IMR-90 (cell line): ENCODE measurements around the gene PANK4. TPM values are rescaled to one million over a fixed set of nuclear protein-coding genes. Genes with fewer than 3 reads are reported as not detected.

ENCODE experiments used
- ATAC-seq: fragments of 200-7000 bp; cut with Tn5 transposase; 2 replicates; pipeline ENCODE4 v1.9.1; 2020; ENCODE audit warnings: low read depth, mild to moderate bottlenecking, moderate library complexity
- BruUV-seq: library from RNA; stranded (reverse); fragments of 400-500 nt; replicated peaks from 2 replicates; lab custom pipeline; 2021; lab: Mats Ljungman, UMichigan
- CTCF ChIA-PET: fragments of 300-600 bp; formaldehyde crosslinking; extraction: SDS; loops from one replicate; lab custom pipeline; 2021; ENCODE audit warnings: antibody characterized with exemption; lab: Yijun Ruan, JAX
- POLR2A ChIA-PET: fragments of 300-600 bp; sonication (Branson Sonifier 250); formaldehyde crosslinking; loops from one replicate; lab custom pipeline; 2022; ENCODE audit warnings: antibody characterized with exemption; ENCODE audit not compliant: unreplicated experiment; lab: Charles Lee
- DNase-seq: peaks from one replicate; pipeline ENCODE4 v3.0.0; 2013
- H2AFZ ChIP-seq: replicated peaks from 2 replicates; pipeline ENCODE3; 2013; ENCODE audit warnings: low read length, mild to moderate bottlenecking; ENCODE audit not compliant: poor library complexity
- H2AK5ac ChIP-seq: 2 replicates; pipeline ENCODE4 v1.6.1; 2013; ENCODE audit warnings: low read depth, low read length, inconsistent platforms
- H2AK9ac ChIP-seq: replicated peaks from 2 replicates; pipeline ENCODE3; 2013; ENCODE audit warnings: mild to moderate bottlenecking, low read depth, low read length, moderate library complexity; ENCODE audit not compliant: poor library complexity
- H2BK120ac ChIP-seq: 2 replicates; pipeline ENCODE4 v1.6.1; 2013; ENCODE audit warnings: low read depth, low read length, inconsistent platforms
- H2BK15ac ChIP-seq: 3 replicates; pipeline ENCODE4 v1.6.1; 2013; ENCODE audit warnings: low read depth, low read length, inconsistent platforms
- H2BK20ac ChIP-seq: 2 replicates; pipeline ENCODE4 v1.6.1; 2013; ENCODE audit warnings: low read depth, mild to moderate bottlenecking, inconsistent platforms, low read length, moderate library complexity
- H2BK5ac ChIP-seq: 2 replicates; pipeline ENCODE4 v1.6.1; 2013; ENCODE audit warnings: mild to moderate bottlenecking, low read depth, low read length, inconsistent platforms; ENCODE audit not compliant: poor library complexity, severe bottlenecking
- H3K14ac ChIP-seq: replicated peaks from 2 replicates; pipeline ENCODE4 v1.6.1; 2013; ENCODE audit warnings: low read depth, low read length, inconsistent platforms
- H3K18ac ChIP-seq: 2 replicates; pipeline ENCODE4 v1.6.1; 2013; ENCODE audit warnings: low read depth, low read length, control low read depth
- H3K23ac ChIP-seq: 2 replicates; pipeline ENCODE4 v1.6.1; 2013; ENCODE audit warnings: low read depth, low read length, inconsistent platforms
- H3K27ac ChIP-seq: 2 replicates; pipeline ENCODE4 v1.5.1; 2013; ENCODE audit warnings: mild to moderate bottlenecking, control low read depth, low read length; ENCODE audit not compliant: insufficient read depth
- H3K27me3 ChIP-seq: 2 replicates; pipeline ENCODE4 v1.6.1; 2013; ENCODE audit warnings: low read length; ENCODE audit not compliant: control insufficient read depth, insufficient read depth
- H3K36me3 ChIP-seq: 2 replicates; pipeline ENCODE4 v1.6.1; 2013; ENCODE audit warnings: low read length, mixed read lengths; ENCODE audit not compliant: control insufficient read depth, insufficient read depth
- H3K4ac ChIP-seq: 2 replicates; pipeline ENCODE4 v1.6.1; 2013; ENCODE audit warnings: low read depth, low read length, inconsistent platforms
- H3K4me1 ChIP-seq: 2 replicates; pipeline ENCODE4 v1.6.1; 2013; ENCODE audit warnings: low read length, mixed read lengths; ENCODE audit not compliant: control insufficient read depth, insufficient read depth
- H3K4me2 ChIP-seq: 2 replicates; pipeline ENCODE4 v1.6.1; 2013; ENCODE audit warnings: low read depth, mild to moderate bottlenecking, control low read depth, low read length, moderate library complexity
- H3K4me3 ChIP-seq: 2 replicates; pipeline ENCODE4 v1.5.1; 2013; ENCODE audit warnings: low read depth, mild to moderate bottlenecking, control low read depth, low read length, moderate library complexity; ENCODE audit not compliant: insufficient read depth
- H3K56ac ChIP-seq: 2 replicates; pipeline ENCODE4 v1.6.1; 2013; ENCODE audit warnings: low read length, inconsistent platforms; ENCODE audit not compliant: insufficient read depth; ENCODE audit errors: extremely low read depth
- H3K79me1 ChIP-seq, 2 experiments: 2 replicates each; pipeline ENCODE4 v1.6.1; 2013; ENCODE audit warnings: low read length in 2 of 2, inconsistent platforms in 1 of 2, low read depth in 1 of 2
- H3K9ac ChIP-seq: 2 replicates; pipeline ENCODE4 v1.6.1; 2013; ENCODE audit warnings: low read depth, low read length, control low read depth
- H3K9me1 ChIP-seq: 2 replicates; pipeline ENCODE4 v1.6.1; 2013; ENCODE audit warnings: low read length, inconsistent platforms; ENCODE audit not compliant: insufficient read depth
- H3K9me3 ChIP-seq: 2 replicates; pipeline ENCODE4 v1.6.1; 2013; ENCODE audit warnings: low read length; ENCODE audit not compliant: control insufficient read depth, insufficient read depth
- H4K20me1 ChIP-seq: 2 replicates; pipeline ENCODE4 v1.6.1; 2013; ENCODE audit warnings: low read length, inconsistent platforms; ENCODE audit not compliant: insufficient read depth
- H4K5ac ChIP-seq: 2 replicates; pipeline ENCODE4 v1.6.1; 2013; ENCODE audit warnings: mild to moderate bottlenecking, low read depth, low read length, control low read depth
- H4K8ac ChIP-seq, 2 experiments: 2 replicates each; pipeline ENCODE4 v1.6.1; 2013; ENCODE audit warnings: low read depth in 2 of 2, low read length in 2 of 2, control low read depth in 1 of 2, inconsistent platforms in 1 of 2
- H4K91ac ChIP-seq: 2 replicates; pipeline ENCODE4 v1.6.1; 2013; ENCODE audit warnings: low read depth, low read length, inconsistent platforms; ENCODE audit not compliant: insufficient read depth
- BHLHE40 ChIP-seq: fragments of 150-350 bp; IDR thresholded peaks from 2 replicates; pipeline ENCODE4 v1.6.1; 2016; ENCODE audit warnings: mild to moderate bottlenecking, low read depth, low read length
- CEBPB ChIP-seq: IDR thresholded peaks from 2 replicates; pipeline ENCODE4 v1.6.1; 2012; ENCODE audit warnings: low read depth, low read length, improper control_type of control experiment
- CHD1 ChIP-seq: IDR thresholded peaks from 2 replicates; pipeline ENCODE4 v1.6.1; 2012; ENCODE audit warnings: low read depth, low read length, improper control_type of control experiment
- CTCF ChIP-seq: conservative IDR thresholded peaks from 2 replicates; pipeline ENCODE4 v1.5.1; 2012; ENCODE audit warnings: mild to moderate bottlenecking, low read depth, low read length, improper control_type of control experiment
- ELK1 ChIP-seq: fragments of 150-350 bp; IDR thresholded peaks from 2 replicates; pipeline ENCODE4 v1.6.1; 2016; ENCODE audit warnings: low read depth, mild to moderate bottlenecking, low read length, moderate library complexity, borderline replicate concordance
- FOS ChIP-seq: fragments of 150-350 bp; IDR thresholded peaks from 2 replicates; pipeline ENCODE4 v1.6.1; 2016; ENCODE audit warnings: low read depth, low read length
- MAFK ChIP-seq: IDR thresholded peaks from 2 replicates; pipeline ENCODE4 v1.6.1; 2012; ENCODE audit warnings: low read depth, low read length, improper control_type of control experiment
- MAZ ChIP-seq: IDR thresholded peaks from 2 replicates; pipeline ENCODE4 v1.6.1; 2012; ENCODE audit warnings: low read depth, mild to moderate bottlenecking, low read length, improper control_type of control experiment, moderate library complexity, borderline replicate concordance
- MXI1 ChIP-seq: IDR thresholded peaks from 2 replicates; pipeline ENCODE4 v1.6.1; 2012; ENCODE audit warnings: low read depth, mild to moderate bottlenecking, low read length, moderate library complexity, borderline replicate concordance
- NFE2L2 ChIP-seq: fragments of 150-350 bp; IDR thresholded peaks from 2 replicates; pipeline ENCODE4 v1.6.1; 2016; ENCODE audit warnings: low read depth, mild to moderate bottlenecking, low read length
- POLR2A ChIP-seq: IDR thresholded peaks from 2 replicates; pipeline ENCODE4 v1.6.1; 2012; ENCODE audit warnings: mild to moderate bottlenecking, low read depth, low read length
- RAD21 ChIP-seq: IDR thresholded peaks from 2 replicates; pipeline ENCODE4 v1.6.1; 2012; ENCODE audit warnings: low read length, improper control_type of control experiment
- RCOR1 ChIP-seq: IDR thresholded peaks from 2 replicates; pipeline ENCODE4 v1.6.1; 2012; ENCODE audit warnings: mild to moderate bottlenecking, low read length, improper control_type of control experiment; ENCODE audit not compliant: insufficient replicate concordance
- RFX5 ChIP-seq: IDR thresholded peaks from 2 replicates; pipeline ENCODE4 v1.8.0; 2012; ENCODE audit warnings: low read depth, mild to moderate bottlenecking, low read length, moderate library complexity
- SMC3 ChIP-seq: fragments of 150-350 bp; IDR thresholded peaks from 2 replicates; pipeline ENCODE4 v1.6.1; 2016; ENCODE audit warnings: low read depth, mild to moderate bottlenecking, antibody characterized with exemption, low read length, moderate library complexity
- WGBS, 2 experiments: methylation state at CpG; one replicate each; pipeline versions ENCODE4 v1.1.5 to v1.1.7; 2013; ENCODE audit warnings: missing lambda C conversion rate in 2 of 2; ENCODE audit not compliant: insufficient read length in 1 of 2; ENCODE audit errors: extremely low coverage in 2 of 2; 5-methylcytosine and 5-hydroxymethylcytosine counted together
- dilution Hi-C: fragments of 300-500 bp; cut with HindIII; formaldehyde crosslinking; loops from one replicate; pipeline ENCODE4 v1.14.3; 2018; ENCODE audit warnings: low sequenced_read_pairs; ENCODE audit not compliant: unreplicated experiment
- in situ Hi-C: fragments of 300-500 bp; cut with MboI; formaldehyde crosslinking; loops from 3 replicates; pipeline ENCODE4 v1.14.3; 2019; ENCODE audit warnings: low sequenced_read_pairs, inconsistent platforms, mixed read lengths
- intact Hi-C: fragments of 100-400 bp; cut with micrococcal nuclease; formaldehyde crosslinking; loops from 2 replicates; pipeline ENCODE4 v1.10.0; 2022
- polyA plus RNA-seq, 3 experiments: library from polyadenylated mRNA; depleted of rRNA; stranded (reverse); fragments of >200 nt; gene quantifications; 2 replicates each; pipeline ENCODE4 v1.2.3, GENCODE V29; 2012; ENCODE audit warnings: low replicate concordance in 1 of 3
- total RNA-seq: library from RNA; depleted of rRNA; stranded (reverse); fragments of >200 nt; gene quantifications from 2 replicates; pipeline ENCODE4 v1.2.3, GENCODE V29; 2012
- TF ChIP-seq, protein P1 (sequence below): fragments of 150-350 bp; IDR thresholded peaks from 2 replicates; pipeline ENCODE4 v1.6.1; 2017; ENCODE audit warnings: mild to moderate bottlenecking, antibody characterized with exemption, low read length, low read depth

Gene PANK4
- total and polyA plus RNA-seq, 2 of the 4 experiments (the other 2 are of a cell fraction): 14.0 to 18.5 TPM

GRCh38 chr1:2462819-2463218 is 63.6 kb downstream of the PANK4 start:
- no peak overlapping the region for H3K23ac ChIP-seq
- no peak overlapping the region for H2BK5ac ChIP-seq
- H3K4me3 ChIP-seq: no peak overlapping the region
- H2BK15ac ChIP-seq: no peak overlapping the region
- H2AK9ac ChIP-seq: no peak overlapping the region
- no peaks in the 10 kb centered on the region for H3K9me3 ChIP-seq
- H3K27me3 ChIP-seq: peaks cover 34% of the 10 kb centered on the region
- H3K36me3 ChIP-seq: no peaks in the 10 kb centered on the region
- CTCF ChIA-PET: no interaction called here
- no peaks in the 10 kb centered on the region for H3K79me1 ChIP-seq
- no peak overlapping the region for H3K4ac ChIP-seq
- no peak overlapping the region for H4K5ac ChIP-seq
- H4K20me1 ChIP-seq: no peaks in the 10 kb centered on the region
- in situ Hi-C loops: no loop called here
- POLR2A ChIA-PET: no interaction called here
- no peak overlapping the region for H3K4me2 ChIP-seq
- 6% methylated on average over 3 of the region's 15 CpGs; no CpG with 5 or more reads in 1 of the 2 experiments for WGBS, 2 experiments
- TF ChIP-seq, protein P1, sequence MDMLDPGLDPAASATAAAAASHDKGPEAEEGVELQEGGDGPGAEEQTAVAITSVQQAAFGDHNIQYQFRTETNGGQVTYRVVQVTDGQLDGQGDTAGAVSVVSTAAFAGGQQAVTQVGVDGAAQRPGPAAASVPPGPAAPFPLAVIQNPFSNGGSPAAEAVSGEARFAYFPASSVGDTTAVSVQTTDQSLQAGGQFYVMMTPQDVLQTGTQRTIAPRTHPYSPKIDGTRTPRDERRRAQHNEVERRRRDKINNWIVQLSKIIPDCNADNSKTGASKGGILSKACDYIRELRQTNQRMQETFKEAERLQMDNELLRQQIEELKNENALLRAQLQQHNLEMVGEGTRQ: no peak
- TF ChIP-seq SMC3 (no peak), MXI1 (no peak), POLR2A (no peak), MAZ (no peak), RCOR1 (no peak), RAD21 (no peak), RFX5 (no peak), FOS (no peak), BHLHE40 (no peak), NFE2L2 (no peak), ELK1 (no peak), CTCF (no peak), CHD1 (no peak), MAFK (no peak), CEBPB (no peak)
- ATAC-seq: no peak
- no peak overlapping the region for H2BK120ac ChIP-seq
- dilution Hi-C loops: no loop called here
- no peak overlapping the region for H3K9ac ChIP-seq
- H3K4me1 ChIP-seq: no peaks in the 10 kb centered on the region
- H3K27ac ChIP-seq: no peak overlapping the region
- no peak overlapping the region for H3K56ac ChIP-seq
- no TSS peak for BruUV-seq
- H4K91ac ChIP-seq: no peak overlapping the region
- no peak overlapping the region for H4K8ac ChIP-seq
- H3K9me1 ChIP-seq: no peaks in the 10 kb centered on the region
- no peak overlapping the region for H2AK5ac ChIP-seq
- no peak overlapping the region for H2BK20ac ChIP-seq
- no peak for DNase-seq
- H2AFZ ChIP-seq: no peak overlapping the region
- no peak overlapping the region for H3K14ac ChIP-seq
- intact Hi-C loops: no loop called here
- no peak overlapping the region for H3K18ac ChIP-seq
